PC-3 (cell line): ENCODE results near the gene EFCC1. TPM values are rescaled to one million over a fixed set of nuclear protein-coding genes. Genes with fewer than 3 reads are reported as not detected.

Source experiments
- ATAC-seq: fragments of 200-7000 bp; cut with Tn5 transposase; 2 replicates; pipeline ENCODE4 v1.9.1; 2020; ENCODE audit warnings: mild to moderate bottlenecking, moderate library complexity
- BruUV-seq: library from RNA; stranded (reverse); fragments of 400-500 nt; replicated peaks from 2 replicates; lab custom pipeline; 2021; lab: Mats Ljungman, UMichigan
- CTCF ChIA-PET: fragments of 300-600 bp; sonication (Branson Sonifier 250); formaldehyde crosslinking; loops from one replicate; lab custom pipeline; 2022; ENCODE audit warnings: antibody characterized with exemption; lab: Charles Lee
- POLR2A ChIA-PET: fragments of 300-600 bp; sonication (Branson Sonifier 250); formaldehyde crosslinking; loops from one replicate; lab custom pipeline; 2022; ENCODE audit warnings: antibody characterized with exemption; ENCODE audit not compliant: unreplicated experiment; lab: Charles Lee
- DNase-seq: peaks from one replicate; pipeline ENCODE4 v3.0.0-alpha.2; 2015
- H2AFZ ChIP-seq: fragments of 300-600 bp; sonication (generic); 2 replicates; pipeline ENCODE4 v1.6.0; 2016; ENCODE audit warnings: antibody characterized with exemption, low read length
- H3F3A ChIP-seq: fragments of 300-600 bp; sonication (generic); one replicate; pipeline ENCODE4 v1.6.0; 2017; ENCODE audit warnings: antibody characterized with exemption, low read length, control low read depth, mild to moderate bottlenecking; ENCODE audit not compliant: unreplicated experiment
- H3K27ac ChIP-seq: fragments of 300-600 bp; sonication (generic); 2 replicates; pipeline ENCODE4 v1.5.1; 2016; ENCODE audit warnings: mild to moderate bottlenecking, low read length
- H3K27me3 ChIP-seq: fragments of 300-600 bp; sonication (generic); 2 replicates; pipeline ENCODE4 v1.6.1; 2016; ENCODE audit warnings: low read length, mixed read lengths
- H3K36me3 ChIP-seq: fragments of 300-600 bp; sonication (generic); 2 replicates; pipeline ENCODE4 v1.6.1; 2016; ENCODE audit warnings: low read depth, mixed run types, low read length, mixed read lengths
- H3K4me1 ChIP-seq: fragments of 300-600 bp; sonication (generic); 2 replicates; pipeline ENCODE4 v1.5.1; 2016; ENCODE audit warnings: low read length; ENCODE audit not compliant: insufficient read depth
- H3K4me2 ChIP-seq: fragments of 300-600 bp; sonication (generic); 2 replicates; pipeline ENCODE4 v1.6.0; 2016; ENCODE audit warnings: low read length
- H3K4me3 ChIP-seq: fragments of 300-600 bp; sonication (generic); 2 replicates; pipeline ENCODE4 v1.5.1; 2016; ENCODE audit warnings: mild to moderate bottlenecking, low read length, mixed read lengths
- H3K79me2 ChIP-seq: fragments of 300-600 bp; sonication (generic); 2 replicates; pipeline ENCODE4 v1.6.1; 2017; ENCODE audit warnings: low read length, mixed read lengths
- H3K9ac ChIP-seq: fragments of 300-600 bp; sonication (generic); 2 replicates; pipeline ENCODE4 v1.6.0; 2016; ENCODE audit warnings: mild to moderate bottlenecking, low read length
- H3K9me2 ChIP-seq: fragments of 300-600 bp; sonication (generic); replicated peaks from 2 replicates; pipeline ENCODE4 v1.6.1; 2016; ENCODE audit warnings: mixed run types, low read length, mixed read lengths
- H3K9me3 ChIP-seq: fragments of 300-600 bp; sonication (generic); 2 replicates; pipeline ENCODE4 v1.6.1; 2016; ENCODE audit warnings: low read length, mixed read lengths
- H4K20me1 ChIP-seq: fragments of 300-600 bp; sonication (generic); 2 replicates; pipeline ENCODE4 v1.6.1; 2016; ENCODE audit warnings: low read length, mixed read lengths
- CTCF ChIP-seq: fragments of 300-600 bp; sonication (generic); conservative IDR thresholded peaks from 2 replicates; pipeline ENCODE4 v1.5.1; 2017; ENCODE audit warnings: antibody characterized with exemption, low read depth, mild to moderate bottlenecking, low read length
- EZH2 ChIP-seq: fragments of 300-600 bp; sonication (generic); IDR thresholded peaks from one replicate; pipeline ENCODE4 v1.6.1; 2017; ENCODE audit warnings: antibody characterized with exemption, mild to moderate bottlenecking, low read length; ENCODE audit not compliant: unreplicated experiment
- EZH2phosphoT487 ChIP-seq: fragments of 300-600 bp; sonication (generic); IDR thresholded peaks from 2 replicates; pipeline ENCODE4 v1.6.1; 2018; ENCODE audit warnings: mild to moderate bottlenecking, antibody characterized with exemption, low read length, borderline replicate concordance
- intact Hi-C: fragments of 100-400 bp; cut with micrococcal nuclease; formaldehyde crosslinking; loops from 2 replicates; pipeline ENCODE4 v1.9.0; 2023
- total RNA-seq: library from RNA; depleted of rRNA; stranded (reverse); fragments of >200 nt; gene quantifications from 2 replicates; pipeline ENCODE4 v1.2.3, GENCODE V29; 2014

The EFCC1 gene
- total RNA-seq, 1 experiment from 2014 or later: not detected

- DNase-seq: no peak
- peaks cover 10% of the 10 kb centered on the region; the same call in 1 of the 2 replicates for H3K4me1 ChIP-seq
- H3K9ac ChIP-seq: no peak overlapping the region
- ChIA-PET POLR2A (no interaction called here), CTCF (interaction anchor here (1.4 kb wide), 1 partner anchor 25 kb away, joined by 7 read pairs; no protein-coding TSS in a partner anchor)
- peak overlapping the region; percentile 74; the same call in 1 of the 2 replicates for H3K4me3 ChIP-seq
- H3K27ac ChIP-seq: no peak overlapping the region
- H3K4me2 ChIP-seq: peak overlapping the region; percentile 96
- no peaks in the 10 kb centered on the region for H3K9me2 ChIP-seq
- no peaks in the 10 kb centered on the region for H3K79me2 ChIP-seq
- intact Hi-C loops: no loop called here
- ATAC-seq: no peak
- H3K9me3 ChIP-seq: no peaks in the 10 kb centered on the region
- peak overlapping the region; percentile 98 for H2AFZ ChIP-seq
- no peaks in the 10 kb centered on the region for H4K20me1 ChIP-seq
- H3K36me3 ChIP-seq: no peaks in the 10 kb centered on the region
- no peaks in the 10 kb centered on the region for H3K27me3 ChIP-seq
- no TSS peak for BruUV-seq
- no peak for TF ChIP-seq CTCF
- no peak for TF ChIP-seq EZH2phosphoT487
- TF ChIP-seq EZH2: no peak
- H3F3A ChIP-seq: no peaks in the 10 kb centered on the region
Observed at GRCh38 chr3:128994581-128995546, 6.2 kb upstream of the EFCC1 start.

DNA sequence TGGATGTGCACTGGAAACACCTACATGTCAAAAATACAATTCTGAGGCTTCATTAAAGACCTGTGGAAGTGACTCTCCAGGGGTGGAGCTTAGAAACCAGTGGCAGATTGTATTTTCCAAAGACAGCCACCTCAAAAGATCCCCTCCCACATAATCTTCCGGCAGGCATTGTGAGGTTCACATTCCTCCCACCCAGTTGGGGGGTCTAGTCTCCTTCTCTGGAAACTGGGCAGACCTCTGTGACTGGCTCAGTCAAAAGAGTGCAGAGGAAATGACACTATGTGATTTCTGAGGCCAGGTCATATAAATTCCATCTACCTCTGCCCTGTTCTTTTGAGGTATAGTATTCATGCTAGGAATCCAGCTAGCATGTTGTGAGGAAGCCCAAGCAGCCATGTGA lies 5.4 kb upstream of the EFCC1 start:
- no peak overlapping the region for H2AFZ ChIP-seq
- H3K4me3 ChIP-seq: no peak overlapping the region
- H3F3A ChIP-seq: no peaks in the 10 kb centered on the region
- H4K20me1 ChIP-seq: no peaks in the 10 kb centered on the region
- ChIA-PET POLR2A (no interaction called here), CTCF (no interaction called here)
- no peaks in the 10 kb centered on the region for H3K9me3 ChIP-seq
- no peak overlapping the region for H3K4me2 ChIP-seq
- H3K9me2 ChIP-seq: no peaks in the 10 kb centered on the region
- TF ChIP-seq EZH2 (no peak), EZH2phosphoT487 (no peak), CTCF (no peak)
- H3K27ac ChIP-seq: no peak overlapping the region
- peaks cover 10% of the 10 kb centered on the region; the same call in 1 of the 2 replicates for H3K4me1 ChIP-seq
- no peaks in the 10 kb centered on the region for H3K79me2 ChIP-seq
- no peak for ATAC-seq
- H3K27me3 ChIP-seq: no peaks in the 10 kb centered on the region
- H3K36me3 ChIP-seq: no peaks in the 10 kb centered on the region
- intact Hi-C loops: no loop called here
- no TSS peak for BruUV-seq
- no peak for DNase-seq
- no peak overlapping the region for H3K9ac ChIP-seq

GRCh38 chr3:128996200-128996599 lies 4.9 kb upstream of the EFCC1 start:
- ChIA-PET CTCF (no interaction called here), POLR2A (no interaction called here)
- H2AFZ ChIP-seq: no peak overlapping the region
- TF ChIP-seq EZH2: no peak
- no peak for TF ChIP-seq CTCF
- TF ChIP-seq EZH2phosphoT487: no peak
- H3K4me2 ChIP-seq: no peak overlapping the region
- H3K27ac ChIP-seq: no peak overlapping the region
- no peaks in the 10 kb centered on the region for H3K27me3 ChIP-seq
- no peaks in the 10 kb centered on the region for H4K20me1 ChIP-seq
- H3K9ac ChIP-seq: no peak overlapping the region
- no peaks in the 10 kb centered on the region for H3K9me2 ChIP-seq
- no peak overlapping the region for H3K4me3 ChIP-seq
- no peaks in the 10 kb centered on the region for H3K79me2 ChIP-seq
- H3K9me3 ChIP-seq: no peaks in the 10 kb centered on the region
- intact Hi-C loops: no loop called here
- H3K4me1 ChIP-seq: peaks cover 10% of the 10 kb centered on the region; the same call in 1 of the 2 replicates
- no TSS peak for BruUV-seq
- H3F3A ChIP-seq: no peaks in the 10 kb centered on the region
- ATAC-seq: no peak
- DNase-seq: no peak
- no peaks in the 10 kb centered on the region for H3K36me3 ChIP-seq
